Gastroesophageal sphincter (tissue), 4 donors: Measurements from ENCODE around the gene BRINP2. TPM values are rescaled to one million over a fixed set of nuclear protein-coding genes. Genes with fewer than 3 reads are reported as not detected.

Experiments
- ATAC-seq: fragments of 150-250 bp; one replicate; pipeline ENCODE4 v1.9.1; 2016; ENCODE audit warnings: mild to moderate bottlenecking, moderate library complexity
- H3K27ac ChIP-seq, 4 donors: fragments of 200-600 bp; sonication (generic) in 3 of 4; 1 replicate in 3 of 4; 2 replicates in 1 of 4; pipeline ENCODE4 v1.5.1; 2016 to 2019
- H3K27me3 ChIP-seq: fragments of 200-600 bp; sonication (generic); one replicate; pipeline ENCODE4 v1.5.1; 2019
- H3K36me3 ChIP-seq, 2 donors: fragments of 200-600 bp; sonication (generic); one replicate each; pipeline ENCODE4 v1.5.1; 2019; ENCODE audit warnings: control low read depth in 1 of 2
- H3K4me1 ChIP-seq, 3 donors: fragments of 200-600 bp; sonication (generic); 1 replicate in 2 of 3; 2 replicates in 1 of 3; pipeline ENCODE4 v1.5.1; 2016 to 2019; ENCODE audit warnings: control low read depth in 2 of 3
- H3K4me3 ChIP-seq, 2 donors: fragments of 200-600 bp; sonication (generic); one replicate each; pipeline ENCODE4 v1.5.1; 2019; ENCODE audit warnings: mild to moderate bottlenecking in 1 of 2, moderate library complexity in 1 of 2
- H3K9me3 ChIP-seq, 3 donors: fragments of 200-600 bp; sonication (generic); one replicate each; pipeline ENCODE4 v1.5.1; 2017 to 2019; ENCODE audit warnings: control low read depth in 2 of 3
- EP300 ChIP-seq: sonication (generic); formaldehyde crosslinking; IDR thresholded peaks from one replicate; pipeline ENCODE4 v1.6.1; 2017; ENCODE audit warnings: antibody characterized with exemption, mild to moderate bottlenecking
- POLR2A ChIP-seq, 2 donors: fragments of 450-650 bp; IDR thresholded peaks; one replicate each; pipeline ENCODE4 v1.6.1; 2017; ENCODE audit warnings: antibody characterized with exemption in 2 of 2, mild to moderate bottlenecking in 2 of 2, moderate library complexity in 1 of 2
- POLR2AphosphoS5 ChIP-seq: sonication (generic); formaldehyde crosslinking; IDR thresholded peaks from one replicate; pipeline ENCODE4 v1.6.1; 2017; ENCODE audit warnings: antibody characterized with exemption
- WGBS, 2 donors: methylation state at CpG; one replicate each; pipeline ENCODE4 v1.1.5; 2018; ENCODE audit warnings: low coverage in 1 of 2; 5-methylcytosine and 5-hydroxymethylcytosine counted together
- total RNA-seq, 4 donors: library from RNA; depleted of rRNA; stranded (reverse); fragments of >200 nt; gene quantifications; one replicate each; pipeline ENCODE4 v1.1.0, GENCODE V29; 2016
- TF ChIP-seq, protein P1 (sequence below), 4 experiments: fragments of 200-600 bp in 2 of 4; fragments of 450-650 bp in 2 of 4; sonication (generic) in 1 of 4; IDR thresholded peaks; one replicate each; pipeline ENCODE4 v1.5.1; 2017 to 2019; ENCODE audit warnings: antibody characterized with exemption in 4 of 4, mild to moderate bottlenecking in 2 of 4, moderate library complexity in 2 of 4

BRINP2 gene
- total RNA-seq, 4 donors from 2014 or later = 0.62 to 3.3 (median 1.2) TPM; not detected in 1

DNA sequence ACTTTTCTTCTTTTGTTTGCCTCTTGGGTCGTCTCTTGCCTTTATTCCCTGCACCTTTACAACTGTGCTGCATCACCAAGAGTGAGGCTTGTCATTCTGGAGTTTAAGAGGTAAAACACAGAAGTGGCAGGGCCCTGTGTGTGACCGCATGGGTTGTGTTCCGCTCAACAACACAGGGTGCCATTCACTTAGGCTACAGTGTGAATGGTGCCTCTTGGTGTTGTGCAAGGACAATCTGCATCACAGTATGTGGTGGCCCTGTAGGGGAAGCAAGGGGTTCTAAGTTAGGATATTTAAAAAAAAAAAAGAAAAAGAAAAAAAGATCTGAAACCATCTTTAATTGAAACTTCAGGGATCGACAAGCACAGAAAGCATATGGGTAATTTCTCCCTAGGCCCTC is 38.2 kb downstream of the BRINP2 start:
- H3K27ac ChIP-seq = peak overlapping the region in 2 of 4 donors; percentile 9 to 48
- no peaks in the 10 kb centered on the region for H3K27me3 ChIP-seq
- WGBS, 2 donors = 36 to 86% methylated on average over 1 to 2 of the region's 4 CpGs
- peaks cover 4 to 20% (median 4%) of the 10 kb centered on the region in 3 donors for H3K4me1 ChIP-seq
- TF ChIP-seq, protein P1, sequence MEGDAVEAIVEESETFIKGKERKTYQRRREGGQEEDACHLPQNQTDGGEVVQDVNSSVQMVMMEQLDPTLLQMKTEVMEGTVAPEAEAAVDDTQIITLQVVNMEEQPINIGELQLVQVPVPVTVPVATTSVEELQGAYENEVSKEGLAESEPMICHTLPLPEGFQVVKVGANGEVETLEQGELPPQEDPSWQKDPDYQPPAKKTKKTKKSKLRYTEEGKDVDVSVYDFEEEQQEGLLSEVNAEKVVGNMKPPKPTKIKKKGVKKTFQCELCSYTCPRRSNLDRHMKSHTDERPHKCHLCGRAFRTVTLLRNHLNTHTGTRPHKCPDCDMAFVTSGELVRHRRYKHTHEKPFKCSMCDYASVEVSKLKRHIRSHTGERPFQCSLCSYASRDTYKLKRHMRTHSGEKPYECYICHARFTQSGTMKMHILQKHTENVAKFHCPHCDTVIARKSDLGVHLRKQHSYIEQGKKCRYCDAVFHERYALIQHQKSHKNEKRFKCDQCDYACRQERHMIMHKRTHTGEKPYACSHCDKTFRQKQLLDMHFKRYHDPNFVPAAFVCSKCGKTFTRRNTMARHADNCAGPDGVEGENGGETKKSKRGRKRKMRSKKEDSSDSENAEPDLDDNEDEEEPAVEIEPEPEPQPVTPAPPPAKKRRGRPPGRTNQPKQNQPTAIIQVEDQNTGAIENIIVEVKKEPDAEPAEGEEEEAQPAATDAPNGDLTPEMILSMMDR (IDR thresholded peaks at IDR 0.05) = no peak
- TF ChIP-seq POLR2A (IDR thresholded peaks at IDR 0.05) = no peak
- TF ChIP-seq POLR2AphosphoS5 = no peak
- no peak for TF ChIP-seq EP300
- H3K4me3 ChIP-seq = no peak overlapping the region
- no peaks in the 10 kb centered on the region for H3K9me3 ChIP-seq
- H3K36me3 ChIP-seq = no peaks in the 10 kb centered on the region
- ATAC-seq = peak; percentile 2

DNA sequence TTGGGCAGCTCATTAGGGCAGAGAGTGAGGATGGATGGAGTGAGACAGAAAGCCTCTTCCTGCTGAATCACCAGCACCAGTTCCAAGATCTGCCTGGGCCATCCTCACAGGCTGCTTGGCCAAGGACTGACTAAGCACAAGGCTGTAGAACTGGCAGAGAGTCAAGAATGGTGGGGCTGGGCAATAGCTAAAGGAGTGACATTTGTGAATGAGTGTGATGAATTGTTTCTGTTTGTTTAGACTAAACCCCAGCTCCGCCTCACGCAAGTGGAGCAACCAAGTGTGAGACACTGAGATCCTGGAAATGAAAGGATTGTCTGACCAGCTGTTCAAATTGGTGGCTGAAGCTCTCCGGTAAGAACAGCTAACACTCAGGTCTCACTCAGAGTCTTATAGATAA is 38.6 kb downstream of the BRINP2 start:
- no peaks in the 10 kb centered on the region for H3K9me3 ChIP-seq
- whole genome bisulfite sequencing, 2 donors = 7 to 15% methylated on average over 3 of the region's 3 CpGs
- H3K36me3 ChIP-seq = no peaks in the 10 kb centered on the region
- H3K27me3 ChIP-seq = no peaks in the 10 kb centered on the region
- TF ChIP-seq, protein P1 (IDR thresholded peaks at IDR 0.05) = no peak
- no peak for TF ChIP-seq POLR2A (IDR thresholded peaks at IDR 0.05)
- TF ChIP-seq EP300 = no peak
- peak; percentile 96 for TF ChIP-seq POLR2AphosphoS5
- peak; percentile 98 for ATAC-seq
- H3K4me1 ChIP-seq = peaks cover 4 to 20% (median 4%) of the 10 kb centered on the region in 3 donors
- H3K4me3 ChIP-seq = no peak overlapping the region
- peak overlapping the region in 2 of 4 donors; percentile 40 to 48 for H3K27ac ChIP-seq

DNA sequence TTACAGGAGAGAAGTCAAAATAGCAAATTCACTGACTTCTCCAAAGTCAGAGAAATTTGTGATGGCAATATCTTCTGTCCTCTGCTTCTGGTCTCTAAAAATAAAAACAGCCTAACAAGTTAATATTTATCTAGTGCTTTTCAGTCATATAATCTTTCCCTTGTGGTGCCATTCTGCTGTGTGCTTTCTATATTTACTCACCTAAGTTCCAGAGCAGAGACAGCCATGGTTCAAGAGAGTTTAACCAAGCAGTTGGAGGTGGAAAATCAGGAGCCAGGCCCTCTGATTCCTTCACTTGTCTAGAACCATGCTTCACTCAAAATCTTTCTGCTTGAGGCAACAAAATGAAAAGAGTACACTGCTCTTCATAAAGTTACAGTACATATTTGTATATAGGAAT is 39.3 kb downstream of the BRINP2 start:
- Histone ChIP-seq H3K9me3 (no peaks in the 10 kb centered on the region), H3K27me3 (no peaks in the 10 kb centered on the region), H3K36me3 (no peaks in the 10 kb centered on the region), H3K4me1 (peaks cover 4 to 20% (median 4%) of the 10 kb centered on the region in 3 donors), H3K27ac (peak overlapping the region in 2 of 4 donors; percentile 40 to 48), H3K4me3 (no peak overlapping the region)
- ATAC-seq = no peak
- TF ChIP-seq EP300 (no peak), POLR2A (IDR thresholded peaks at IDR 0.05) (no peak), POLR2AphosphoS5 (no peak)
- TF ChIP-seq, protein P1 (IDR thresholded peaks at IDR 0.05) = no peak

DNA sequence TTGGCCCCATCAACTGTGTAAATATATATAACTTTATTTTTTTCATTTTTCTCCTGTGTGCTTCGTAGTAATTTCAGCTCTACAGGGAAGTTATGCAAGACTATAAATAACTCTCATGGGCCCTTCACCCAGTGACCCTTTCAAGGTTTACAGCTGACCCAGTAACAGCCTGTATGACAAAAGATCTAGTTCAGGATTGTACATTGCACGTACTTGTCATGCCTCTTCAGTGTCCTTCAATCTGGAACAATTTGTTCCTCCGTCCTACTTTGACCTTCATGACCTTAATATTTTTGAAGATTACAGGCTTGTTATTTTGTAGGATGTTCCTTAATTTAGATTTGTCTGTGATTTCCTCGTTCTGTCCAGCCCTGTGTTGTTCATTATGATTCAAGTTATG is 40.5 kb downstream of the BRINP2 start:
- peaks cover 4 to 20% (median 4%) of the 10 kb centered on the region in 3 donors for H3K4me1 ChIP-seq
- no peaks in the 10 kb centered on the region for H3K9me3 ChIP-seq
- no peak overlapping the region for H3K4me3 ChIP-seq
- no peak overlapping the region for H3K27ac ChIP-seq
- ATAC-seq = no peak
- WGBS, 2 donors = 30 to 47% methylated on average over 4 of the region's 4 CpGs
- TF ChIP-seq POLR2AphosphoS5 = peak; percentile 75
- TF ChIP-seq EP300 = no peak
- no peaks in the 10 kb centered on the region for H3K36me3 ChIP-seq
- H3K27me3 ChIP-seq = no peaks in the 10 kb centered on the region

DNA sequence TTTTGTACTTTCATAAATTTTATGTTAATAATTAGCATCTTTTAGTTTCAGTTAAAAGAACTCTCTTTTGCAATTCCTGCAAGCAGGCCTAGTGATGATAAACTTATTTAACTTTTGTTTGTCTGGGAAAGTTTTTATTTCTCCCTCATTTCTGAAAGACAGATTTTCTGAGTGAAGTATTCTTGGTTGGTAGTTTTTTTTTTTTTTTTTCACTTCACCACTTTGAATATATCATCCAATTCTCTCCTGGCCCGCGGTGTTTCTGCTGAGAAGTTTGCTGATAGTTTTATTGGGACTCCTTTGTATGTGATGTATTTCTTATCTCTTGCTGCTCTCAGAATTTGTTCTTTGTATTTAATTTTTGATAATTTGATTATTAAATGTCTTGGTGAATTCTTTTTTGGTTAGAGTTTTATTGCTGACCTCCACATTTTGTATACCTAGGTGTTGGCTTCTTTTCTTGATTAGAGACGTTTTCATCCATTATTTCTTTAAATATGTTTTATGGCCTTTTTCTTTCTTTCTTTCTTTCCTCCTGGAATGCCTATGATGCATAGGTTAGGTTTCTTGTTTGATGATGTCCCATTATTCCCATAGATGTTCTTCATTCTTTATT is 45.9 kb downstream of the BRINP2 start:
- ATAC-seq = no peak

More for the DNA sequence above, 45.9 kb downstream of the BRINP2 start:
- 87 to 93% methylated on average over 3 of the region's 3 CpGs for WGBS, 2 donors
- H3K27ac ChIP-seq = no peak overlapping the region
- H3K9me3 ChIP-seq = peaks cover 0 to 18% (median 0%) of the 10 kb centered on the region in 3 donors
- H3K4me3 ChIP-seq = no peak overlapping the region
- no peaks in the 10 kb centered on the region for H3K36me3 ChIP-seq
- no peaks in the 10 kb centered on the region for H3K4me1 ChIP-seq
- H3K27me3 ChIP-seq = no peaks in the 10 kb centered on the region
- TF ChIP-seq, protein P1 (IDR thresholded peaks at IDR 0.05) = no peak
- no peak for TF ChIP-seq POLR2AphosphoS5
- TF ChIP-seq POLR2A (IDR thresholded peaks at IDR 0.05) = no peak
- no peak for TF ChIP-seq EP300
